ENCODE measurements around the gene CNPY4.

Gene CNPY4

GRCh38 chr7:100152937-100153666, 33.7 kb downstream of the CNPY4 start:
- FAIRE-seq: no peak

DNA sequence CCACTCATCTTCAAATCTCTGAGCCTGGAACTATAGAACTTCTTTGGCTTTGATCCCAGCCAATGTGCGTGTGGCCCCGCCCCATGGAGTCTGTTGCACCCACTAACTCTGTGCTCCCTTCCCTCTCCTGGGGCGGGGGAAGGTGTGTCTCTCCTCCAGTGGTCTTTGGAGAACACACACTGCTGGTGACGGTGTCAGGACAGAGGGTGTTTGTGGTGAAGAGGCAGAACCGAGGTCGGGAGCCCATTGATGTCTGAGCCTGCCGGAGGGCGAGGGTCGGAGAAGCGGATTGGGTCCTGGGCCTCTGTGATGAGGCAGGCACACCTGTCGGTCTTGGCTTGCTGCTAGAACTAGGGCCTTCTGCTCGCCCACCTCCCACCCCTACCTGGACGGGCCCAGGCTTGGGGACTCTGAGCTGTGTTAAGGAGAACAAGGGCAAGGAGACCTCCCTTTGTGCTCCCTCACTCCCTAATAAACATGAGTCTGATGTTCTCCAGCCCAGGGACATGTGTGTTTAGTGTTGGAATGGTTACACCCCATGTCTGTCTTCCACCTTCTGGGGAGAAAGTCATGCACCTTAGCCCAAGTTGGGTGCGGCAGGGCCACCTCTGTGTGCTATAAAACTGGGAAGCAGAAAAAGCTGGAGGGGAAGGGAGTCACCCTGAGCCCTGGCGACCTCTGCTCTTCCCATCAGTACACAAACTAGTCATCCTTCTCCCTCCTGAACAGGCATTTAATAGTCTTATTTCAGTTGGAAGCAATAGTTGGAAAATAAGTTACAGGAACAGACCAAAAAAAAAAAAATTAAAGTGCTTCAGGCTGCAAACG, 34.5 kb downstream of the CNPY4 start:
- no peak for FAIRE-seq

DNA sequence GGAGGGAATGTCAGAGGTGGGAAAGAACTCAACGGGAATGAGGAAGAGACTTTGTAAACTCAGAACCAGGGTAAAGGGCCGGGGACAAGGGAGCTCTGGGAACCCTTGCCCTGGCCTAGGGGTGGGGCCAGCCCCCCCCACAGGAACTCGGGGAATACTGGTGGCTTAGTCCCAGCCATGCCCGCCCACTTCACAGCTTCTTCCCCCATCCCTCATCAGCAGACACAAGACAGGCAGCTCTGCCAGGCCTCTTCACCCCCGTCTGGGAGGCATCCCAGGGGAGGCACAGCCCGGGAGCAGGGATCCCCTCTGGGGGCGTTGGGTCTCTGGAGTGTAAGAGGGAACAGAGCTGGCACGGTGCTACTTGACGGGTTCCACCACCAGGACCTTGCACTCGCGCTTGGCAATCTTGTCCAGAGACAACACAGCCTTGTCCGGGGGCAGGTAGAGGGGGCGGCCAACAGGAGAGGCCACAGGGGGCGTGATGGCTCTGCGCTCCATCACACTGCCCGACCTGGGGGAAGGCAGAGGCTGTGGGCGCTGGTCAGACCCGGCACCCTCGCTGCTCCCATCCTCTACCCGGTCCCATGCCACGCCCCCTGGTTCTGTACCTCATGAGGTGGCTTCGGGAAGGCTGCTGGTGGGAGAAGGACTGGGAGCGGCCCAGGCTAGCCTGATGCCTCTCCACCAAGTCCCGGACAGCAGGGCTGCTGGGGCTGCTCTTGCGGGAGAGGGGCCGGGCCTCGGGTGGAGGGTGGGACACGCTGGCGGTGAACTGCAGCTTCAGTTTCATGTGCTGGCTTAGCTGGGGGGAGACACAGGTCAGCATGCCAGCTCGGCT, 35.4 kb downstream of the CNPY4 start:
- FAIRE-seq: no peak

GRCh38 chr7:100155553-100156317, 36.3 kb downstream of the CNPY4 start:
- no peak for FAIRE-seq

- FAIRE-seq: no peak
Observed at GRCh38 chr7:100156331-100157068, 37.1 kb downstream of the CNPY4 start.

GRCh38 chr7:100157069-100157333, 37.6 kb downstream of the CNPY4 start:
- FAIRE-seq: no peak

- no peak for FAIRE-seq
Observed at GRCh38 chr7:100157334-100158228, 38.1 kb downstream of the CNPY4 start.

GRCh38 chr7:100158229-100159098, 39.0 kb downstream of the CNPY4 start, which contains the start of gene TRAPPC14:
TSS of gene TRAPPC14 (minus strand) at chr7:100158723. CDS start at chr7:100158499, 224 bp downstream.
- FAIRE-seq: no peak

DNA sequence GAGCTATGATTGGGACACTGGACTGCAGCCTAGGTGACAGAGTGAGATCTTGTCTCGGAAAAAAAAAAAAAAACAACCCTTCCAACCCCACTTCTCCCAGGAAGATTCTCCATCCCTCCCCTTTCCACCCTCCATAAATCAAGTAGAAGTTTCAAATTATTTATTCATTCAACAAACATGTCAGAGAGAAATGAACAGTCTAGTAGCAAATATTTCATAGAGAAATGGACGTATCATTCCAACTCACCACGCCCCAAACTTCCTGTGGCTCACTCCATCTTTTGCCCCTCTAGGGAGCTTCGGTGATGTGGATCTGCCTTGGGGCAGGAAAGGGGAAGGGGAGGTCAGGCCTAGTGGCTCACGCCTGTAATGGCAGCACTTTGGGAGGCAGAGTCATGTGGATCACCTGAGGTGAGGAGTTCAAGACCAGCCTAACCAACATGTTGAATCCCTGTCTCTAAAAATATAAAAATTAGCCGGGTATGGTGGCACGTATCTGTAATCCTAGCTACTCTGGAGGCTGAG, 39.7 kb downstream of the CNPY4 start:
- FAIRE-seq: no peak

DNA sequence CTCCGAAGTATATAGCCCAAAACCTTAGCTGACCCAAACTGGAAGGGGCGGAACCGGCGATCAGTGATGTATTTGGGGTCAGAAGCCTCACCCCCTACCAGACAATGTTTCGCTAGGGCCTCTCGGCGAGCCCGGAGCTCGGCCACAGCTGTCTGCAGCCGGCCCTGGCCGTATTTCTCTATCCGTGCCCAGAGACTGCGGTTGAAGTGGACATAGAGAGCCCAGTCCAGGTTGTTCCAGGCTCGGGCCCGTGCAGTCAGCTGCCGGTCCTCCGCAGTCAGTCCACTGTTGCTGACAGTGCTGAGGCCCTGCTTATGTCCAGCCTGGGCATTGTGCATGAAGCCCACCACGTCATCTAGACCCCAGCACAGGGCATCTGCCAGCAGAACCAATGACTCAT, 40.6 kb downstream of the CNPY4 start:
- FAIRE-seq: no peak

- no peak for FAIRE-seq
Observed at GRCh38 chr7:100163006-100163531, 43.6 kb downstream of the CNPY4 start.

DNA sequence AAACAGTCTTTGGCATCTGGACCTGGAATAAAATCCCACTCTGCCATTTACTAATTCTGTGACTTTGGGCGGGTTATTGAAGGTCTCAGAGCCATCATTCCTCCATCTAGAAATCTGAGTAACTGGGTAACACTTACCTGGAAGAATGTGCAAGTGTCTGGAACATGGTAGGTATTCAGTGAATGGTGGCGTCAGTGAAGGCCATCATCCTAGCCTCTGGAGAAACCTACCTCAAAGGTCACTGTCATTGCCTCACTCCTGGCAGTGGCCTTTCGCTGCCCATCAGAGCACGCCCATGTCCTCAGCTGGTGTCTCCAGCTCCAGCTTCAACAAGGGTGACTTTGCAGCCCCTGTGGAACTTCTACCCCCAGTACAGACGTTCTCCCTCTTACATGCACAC, 44.4 kb downstream of the CNPY4 start:
- FAIRE-seq: no peak

- no peak for FAIRE-seq
Observed at GRCh38 chr7:100166317-100166940, 47.0 kb downstream of the CNPY4 start.

DNA sequence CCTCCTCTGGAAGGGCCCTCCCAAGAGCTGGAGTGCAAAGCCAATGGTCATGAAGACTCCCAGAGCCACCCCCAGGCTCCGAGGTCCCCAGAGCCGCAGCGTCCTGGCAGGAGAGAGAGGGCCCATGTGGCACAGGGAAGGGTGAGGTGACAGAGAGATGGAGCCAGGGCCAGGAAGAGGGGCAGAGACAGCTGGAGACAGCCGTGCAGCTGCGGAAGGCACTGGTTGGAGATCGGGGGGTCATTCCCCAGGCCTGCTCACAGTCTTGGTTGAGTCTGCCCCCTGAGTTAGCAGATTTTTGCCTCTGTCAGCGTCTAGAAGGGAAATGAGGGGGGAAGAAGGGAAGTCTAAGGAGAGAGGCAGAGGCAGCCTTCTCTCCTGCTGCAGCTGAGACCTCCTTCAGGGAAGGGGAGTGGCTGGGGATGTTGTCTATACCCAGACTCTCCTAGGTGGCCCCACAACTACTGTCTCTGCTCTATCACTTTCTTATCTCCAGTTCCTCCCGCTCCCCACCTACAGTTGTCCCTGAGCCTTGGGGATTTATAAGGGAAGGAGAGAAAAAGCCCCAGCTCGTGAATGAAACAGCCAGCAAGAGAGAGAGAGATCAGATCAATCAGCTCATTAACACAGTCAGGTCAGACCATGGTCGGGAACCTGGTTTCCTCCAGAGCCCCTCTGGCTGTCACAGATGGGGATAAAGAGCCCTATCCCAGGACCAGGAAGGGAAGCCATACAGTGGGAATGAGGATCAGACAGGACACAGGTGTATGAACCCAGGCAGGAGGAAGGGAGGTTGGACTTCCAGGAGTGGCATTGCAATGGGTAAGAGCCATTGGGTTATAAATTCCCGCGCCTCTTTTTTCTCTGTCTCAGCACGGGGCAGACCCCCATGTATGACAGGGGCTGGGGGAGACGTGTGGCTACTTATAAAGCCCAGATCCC, 47.8 kb downstream of the CNPY4 start:
- no peak for FAIRE-seq

DNA sequence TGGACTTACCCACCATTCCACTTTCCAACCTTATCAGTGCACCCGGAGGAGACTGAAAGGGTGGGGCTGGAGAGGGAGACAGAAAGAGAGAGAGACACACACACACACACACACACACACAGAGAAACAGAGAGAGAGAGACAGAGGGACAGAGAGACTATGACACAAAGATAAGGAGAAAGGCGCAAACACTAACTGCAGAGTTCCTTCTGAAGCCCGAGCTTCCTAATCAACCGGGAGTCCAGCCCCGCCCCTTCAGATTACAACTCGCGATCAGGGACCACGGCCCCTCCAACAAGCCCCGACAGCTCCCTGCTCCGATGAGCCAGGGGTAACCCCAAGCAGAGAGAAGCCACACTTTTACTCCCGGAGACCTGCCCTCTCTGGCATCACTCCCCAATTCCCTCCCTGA, 48.5 kb downstream of the CNPY4 start:
- no peak for FAIRE-seq

- no peak for FAIRE-seq
Observed at GRCh38 chr7:100169147-100169850, 49.9 kb downstream of the CNPY4 start.
